Right lung (tissue), 5 donors: ENCODE measurements around the gene ELL. TPM values are rescaled to one million over a fixed set of nuclear protein-coding genes. Genes with fewer than 3 reads are reported as not detected.
"Not testable (repeated sequence)": the region's sequence is repeated elsewhere in the genome, so short reads cannot be mapped to it uniquely, and the experiment has no call there.

ENCODE experiments used
- DNase-seq, 2 donors: peaks; one replicate each; pipeline ENCODE4 v3.0.0-alpha.2; 2013
- polyA plus RNA-seq, 5 donors: library from polyadenylated mRNA; unstranded; fragments of 120-200 nt; gene quantifications; one replicate each; pipeline versions ENCODE4 v1.2.1 to v1.2.3, GENCODE V29; 2013; ENCODE audit warnings: inconsistent platforms in 1 of 5, low replicate concordance in 1 of 5; ENCODE audit not compliant: insufficient read length in 5 of 5, insufficient read depth in 1 of 5

ELL gene
- polyA plus RNA-seq, 5 donors, result 6.9 to 12.4 (median 9.0) TPM

DNA sequence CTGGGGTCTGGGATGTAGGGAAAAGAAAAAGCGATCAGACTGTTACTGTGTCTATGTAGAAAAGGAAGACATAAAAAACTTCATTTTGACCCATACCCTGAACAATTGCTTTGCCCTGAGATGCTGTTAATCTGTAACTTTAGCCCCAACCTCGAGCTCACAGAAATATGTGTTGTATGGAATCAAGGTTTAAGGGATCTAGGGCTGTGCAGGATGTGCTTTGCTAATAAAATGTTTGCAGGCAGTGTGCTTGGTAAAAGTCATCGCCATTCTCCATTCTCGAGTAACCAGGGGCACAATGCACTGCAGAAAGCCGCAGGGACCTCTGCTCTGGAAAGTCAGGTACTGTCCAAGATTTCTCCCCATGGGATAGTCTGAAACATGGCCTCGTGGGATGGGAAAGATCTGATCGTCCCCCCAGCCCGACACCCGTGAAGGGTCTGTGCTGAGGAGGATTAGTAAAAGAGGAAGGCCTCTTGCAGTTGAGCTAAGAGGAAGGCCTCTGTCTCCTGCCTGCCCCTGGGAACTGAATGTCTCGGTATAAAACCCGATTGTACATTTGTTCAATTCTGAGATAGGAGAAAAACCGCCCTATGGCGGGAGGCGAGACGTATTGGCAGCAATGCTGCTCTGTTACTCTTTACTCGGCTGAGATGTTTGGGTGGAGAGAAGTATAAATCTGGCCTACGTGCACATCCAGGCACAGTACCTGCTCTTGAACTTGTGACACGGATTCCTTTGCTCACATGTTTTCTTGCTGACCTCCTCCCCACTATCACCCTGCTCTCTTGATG lies 119.2 kb downstream of the ELL start:
- not testable (repeated sequence) for DNase-seq

DNA sequence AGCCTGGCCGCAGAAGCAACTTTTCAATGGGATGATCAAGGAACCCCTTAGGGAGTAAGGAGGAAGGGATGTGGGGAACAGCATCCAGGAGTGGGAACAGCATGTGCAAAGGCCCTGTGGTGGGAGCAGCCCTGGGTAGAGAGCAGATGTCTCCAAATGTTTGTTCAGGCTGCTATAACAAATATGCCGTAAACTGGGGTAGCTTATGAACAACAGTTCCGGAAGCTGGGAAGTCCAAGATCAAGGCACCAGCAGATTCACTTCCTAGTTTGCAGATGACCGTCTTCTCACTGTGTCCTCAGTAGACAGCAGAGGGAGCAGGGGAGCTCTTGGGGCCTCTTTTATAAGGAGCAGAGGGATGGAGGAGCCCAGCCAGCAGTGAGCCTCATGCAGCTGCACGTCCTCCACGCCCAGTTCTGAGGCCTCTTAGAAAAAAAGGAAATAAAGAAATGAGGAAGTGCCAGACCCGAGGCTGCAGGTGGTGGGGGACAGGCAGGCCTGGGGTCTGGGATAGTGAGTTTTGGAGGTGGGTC lies 120.2 kb downstream of the ELL start:
- DNase-seq, result no peak

DNA sequence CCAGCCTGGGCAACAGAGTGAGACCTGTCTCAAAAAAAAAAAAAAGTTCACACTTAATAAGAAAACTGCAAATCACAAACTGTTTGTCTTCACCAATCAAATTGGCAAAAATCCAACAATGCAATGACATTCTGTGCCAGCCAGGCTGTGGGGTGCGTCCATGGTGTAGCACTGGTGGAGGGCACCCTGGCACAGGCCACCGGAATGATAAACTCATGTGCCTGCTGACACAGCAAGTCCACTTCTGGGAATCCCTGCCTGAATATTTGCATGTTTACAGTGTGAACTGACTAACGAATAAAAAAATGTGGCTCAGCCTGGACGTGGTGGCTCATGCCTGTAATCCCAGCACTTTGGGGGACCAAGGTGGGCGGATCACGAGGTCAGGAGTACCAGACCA lies 122.9 kb downstream of the ELL start:
- DNase-seq, result no peak

DNA sequence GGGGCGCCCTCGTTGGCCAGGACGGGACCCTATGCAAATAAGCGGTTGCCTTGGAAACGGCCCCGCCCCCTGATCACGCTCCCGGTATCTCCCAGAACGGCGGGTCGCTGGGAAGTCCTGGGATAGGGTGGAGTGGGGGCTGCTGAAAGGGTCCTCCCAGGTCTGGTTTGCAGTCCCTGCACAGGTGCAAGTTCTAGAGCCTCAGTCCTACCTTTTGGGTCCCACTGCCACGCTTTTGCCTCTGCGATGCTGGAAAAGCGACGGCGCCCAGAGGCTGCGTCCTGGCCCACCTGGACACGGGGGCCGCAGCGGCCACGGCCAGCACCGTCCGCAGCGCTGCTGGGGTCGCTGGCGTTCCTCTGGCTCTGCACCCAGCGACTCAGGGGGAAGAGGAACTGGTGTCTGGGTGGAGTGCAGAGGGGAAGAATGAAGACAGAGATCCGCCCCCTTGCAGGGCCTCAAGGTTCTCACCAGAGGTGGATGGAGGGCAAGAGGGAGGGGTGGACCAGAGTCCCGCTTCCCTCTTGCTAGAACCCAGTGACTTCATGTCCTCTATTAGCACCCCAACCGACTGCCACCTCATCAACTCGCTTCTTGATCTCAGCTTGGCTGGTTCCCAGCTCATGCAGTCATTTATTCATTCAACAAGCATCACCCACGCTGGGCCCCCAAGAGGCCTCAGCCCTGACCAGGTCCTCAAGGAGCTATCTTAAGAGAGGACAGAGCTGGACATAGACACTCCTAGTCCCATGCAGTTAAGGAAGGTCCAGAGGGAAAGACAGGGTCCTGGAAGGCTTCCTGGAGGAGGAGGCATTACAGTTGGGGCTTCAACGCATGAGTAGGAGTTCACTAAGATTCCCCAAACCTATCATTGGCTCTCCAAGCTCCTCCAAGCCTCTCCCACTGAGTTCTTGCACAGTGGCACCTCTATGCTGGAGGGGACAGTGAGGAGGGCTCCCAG lies 124.3 kb downstream of the ELL start, which contains the start of gene LRRC25:
Gene LRRC25 (minus strand): TSS at position 381 of the 961 bp plus-strand sequence. CDS start 659 bp downstream, outside the sequence.
- DNase-seq, result no peak

DNA sequence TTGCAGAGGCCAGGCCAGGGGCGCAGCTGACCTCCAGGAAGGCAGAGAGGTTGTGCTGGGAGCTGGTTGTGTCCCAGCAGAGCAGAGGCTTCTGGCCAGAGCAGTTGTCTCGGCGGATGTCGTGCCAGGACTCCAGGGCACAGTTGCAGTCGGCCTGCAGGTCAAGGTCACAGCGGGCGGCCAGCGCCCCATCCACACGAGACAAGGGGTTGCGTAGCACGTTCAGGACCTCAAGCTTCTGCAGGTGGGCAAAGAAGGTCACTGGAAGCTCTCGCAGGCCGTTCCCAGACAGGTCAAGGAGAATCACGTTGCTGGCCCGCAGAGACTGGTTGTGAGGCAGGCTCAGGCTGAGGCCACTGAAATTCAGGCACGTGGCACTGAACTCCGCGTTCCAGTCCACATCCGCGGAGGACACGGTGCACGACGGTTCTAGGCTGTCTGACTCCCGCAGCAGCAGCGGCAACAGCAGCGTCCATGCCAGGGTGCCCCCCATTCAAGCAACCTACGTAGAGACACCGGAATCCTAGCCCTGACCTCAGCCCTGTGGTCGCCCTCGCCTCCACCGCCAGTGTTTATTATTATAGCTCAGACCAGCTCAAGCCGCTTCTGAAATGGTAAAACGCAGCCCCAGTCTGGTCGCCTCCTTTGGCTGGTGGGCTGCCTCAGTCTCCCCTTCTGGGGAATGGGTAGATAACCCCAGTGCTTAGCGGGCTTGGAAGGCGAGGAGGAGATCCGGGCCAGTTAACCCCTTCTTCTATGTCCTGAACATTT lies 125.2 kb downstream of the ELL start:
- DNase-seq, result no peak

DNA sequence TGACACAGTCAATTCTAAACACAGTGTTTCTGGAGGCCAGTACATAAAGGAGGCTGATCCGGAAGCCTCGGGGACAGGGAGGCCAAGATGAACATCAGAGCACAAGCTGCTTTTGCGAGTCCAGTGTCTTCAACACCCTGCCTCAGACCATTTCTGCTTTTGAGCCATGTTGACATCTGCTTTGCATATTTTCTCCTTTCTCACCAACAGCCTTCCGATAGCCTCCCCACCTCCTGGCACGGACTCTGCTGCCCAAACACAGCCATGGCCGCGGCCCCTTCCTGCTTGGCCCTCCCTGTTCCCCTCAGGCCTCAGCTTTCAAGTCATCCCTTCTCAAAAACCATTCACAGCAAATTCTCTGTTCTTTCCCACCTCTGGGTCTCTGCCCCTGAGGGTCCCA lies 128.0 kb downstream of the ELL start:
- DNase-seq, result no peak

DNA sequence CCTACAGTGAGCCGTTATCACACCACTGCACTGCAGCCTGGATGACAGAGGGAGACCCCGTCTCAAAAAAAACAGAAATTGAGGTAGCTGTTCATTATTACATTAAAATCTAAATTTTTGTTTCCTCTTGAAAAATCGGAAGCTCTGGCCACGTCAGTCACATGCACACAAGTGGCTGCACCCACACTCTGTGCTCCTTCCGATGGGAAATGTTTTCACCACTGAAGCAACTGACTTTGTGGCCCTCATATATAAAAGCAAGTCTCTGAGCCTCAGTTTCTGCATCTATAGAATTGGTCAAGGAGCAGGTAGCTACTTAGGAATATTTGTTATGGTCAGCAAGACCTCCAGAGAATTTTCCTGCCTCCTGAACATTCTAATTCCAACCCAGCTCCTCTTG lies 128.9 kb downstream of the ELL start:
- DNase-seq, result no peak

Other genes starting within 250 kb of the ELL start
- gene IQCN, start 247.6 kb downstream of the ELL start, polyA plus RNA-seq, result 1 to 10 TPM; 3.7 to 9.3 (median 6.7) TPM
- 100 to 1,000 TPM in 2 of 5 donors, 10 to 100 TPM in 3; 44.7 to 152 (median 94.6) TPM for gene JUND, start 240.4 kb downstream of the ELL start, polyA plus RNA-seq
- gene LSM4, start 199.0 kb downstream of the ELL start, polyA plus RNA-seq, result 100 to 1,000 TPM in 1 of 5 donors, 10 to 100 TPM in 4; 73.3 to 103 (median 79.9) TPM
- 10 to 100 TPM; 13.0 to 25.3 (median 20.2) TPM for gene PGPEP1, start 181.5 kb downstream of the ELL start, polyA plus RNA-seq
- gene GDF15, start 135.9 kb downstream of the ELL start, polyA plus RNA-seq, result 10 to 100 TPM; 17.9 to 43.4 (median 21.5) TPM
- gene LRRC25, start 124.4 kb downstream of the ELL start, polyA plus RNA-seq, result 1 to 10 TPM in 4 of 5 donors, under 1 TPM in 1; 0.80 to 2.3 (median 1.6) TPM
- gene SSBP4, start 102.7 kb downstream of the ELL start, polyA plus RNA-seq, result 100 to 1,000 TPM in 1 of 5 donors, 10 to 100 TPM in 4; 48.4 to 133 (median 73.2) TPM
- gene ISYNA1, start 83.9 kb downstream of the ELL start, polyA plus RNA-seq, result 100 to 1,000 TPM in 3 of 5 donors, 10 to 100 TPM in 2; 87.8 to 211 (median 117) TPM
- gene FKBP8, start 21.5 kb upstream of the ELL start, polyA plus RNA-seq, result 100 to 1,000 TPM; 161 to 287 (median 204) TPM
- 10 to 100 TPM; 65.2 to 89.5 (median 73.3) TPM for gene KXD1, start 35.8 kb upstream of the ELL start, polyA plus RNA-seq
- gene UBA52, start 49.8 kb upstream of the ELL start, polyA plus RNA-seq, result 1,000 to 10,000 TPM in 1 of 5 donors, 100 to 1,000 TPM in 4; 870 to 1,083 (median 885) TPM
- 10 to 100 TPM; 20.5 to 52.2 (median 24.2) TPM for gene REX1BD, start 66.7 kb upstream of the ELL start, polyA plus RNA-seq
- gene CRLF1, start 84.7 kb upstream of the ELL start, polyA plus RNA-seq, result 100 to 1,000 TPM; 178 to 372 (median 239) TPM
- 10 to 100 TPM; 24.7 to 44.5 (median 32.4) TPM for gene TMEM59L, start 90.8 kb upstream of the ELL start, polyA plus RNA-seq
- 1 to 10 TPM; 3.1 to 9.9 (median 5.3) TPM for gene KLHL26, start 115.0 kb upstream of the ELL start, polyA plus RNA-seq
- gene CRTC1, start 161.6 kb upstream of the ELL start, polyA plus RNA-seq, result 10 to 100 TPM; 12.8 to 26.9 (median 16.0) TPM